ENCODE results near the gene FANCF.

GRCh38 chr11:22603933-22604332 is 21.7 kb downstream of the FANCF start:
- TF ChIP-seq, protein P1, sequence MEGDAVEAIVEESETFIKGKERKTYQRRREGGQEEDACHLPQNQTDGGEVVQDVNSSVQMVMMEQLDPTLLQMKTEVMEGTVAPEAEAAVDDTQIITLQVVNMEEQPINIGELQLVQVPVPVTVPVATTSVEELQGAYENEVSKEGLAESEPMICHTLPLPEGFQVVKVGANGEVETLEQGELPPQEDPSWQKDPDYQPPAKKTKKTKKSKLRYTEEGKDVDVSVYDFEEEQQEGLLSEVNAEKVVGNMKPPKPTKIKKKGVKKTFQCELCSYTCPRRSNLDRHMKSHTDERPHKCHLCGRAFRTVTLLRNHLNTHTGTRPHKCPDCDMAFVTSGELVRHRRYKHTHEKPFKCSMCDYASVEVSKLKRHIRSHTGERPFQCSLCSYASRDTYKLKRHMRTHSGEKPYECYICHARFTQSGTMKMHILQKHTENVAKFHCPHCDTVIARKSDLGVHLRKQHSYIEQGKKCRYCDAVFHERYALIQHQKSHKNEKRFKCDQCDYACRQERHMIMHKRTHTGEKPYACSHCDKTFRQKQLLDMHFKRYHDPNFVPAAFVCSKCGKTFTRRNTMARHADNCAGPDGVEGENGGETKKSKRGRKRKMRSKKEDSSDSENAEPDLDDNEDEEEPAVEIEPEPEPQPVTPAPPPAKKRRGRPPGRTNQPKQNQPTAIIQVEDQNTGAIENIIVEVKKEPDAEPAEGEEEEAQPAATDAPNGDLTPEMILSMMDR (IDR thresholded peaks at IDR 0.05), result no peak
- TF ChIP-seq POLR2AphosphoS5 (IDR thresholded peaks at IDR 0.05), result no peak
- no peak for TF ChIP-seq EP300 (IDR thresholded peaks at IDR 0.05)

All from stomach (tissue), 4 donors.